Activated CD8-positive, alpha-beta T cell treated with anti-CD3 and anti-CD28 coated beads for 36 hours (primary cell): ENCODE measurements around the gene ZC3H14. TPM values are rescaled to one million over a fixed set of nuclear protein-coding genes. Genes with fewer than 3 reads are reported as not detected.

Source experiments
- ATAC-seq: fragments of 200-7000 bp; cut with Tn5 transposase; one replicate; pipeline ENCODE4 v1.10.0; 2021; ENCODE audit warnings: mild to moderate bottlenecking, moderate library complexity
- CTCF ChIA-PET: fragments of 350-600 bp; sonication (Branson Sonifier 250); formaldehyde crosslinking; loops from one replicate; lab custom pipeline; 2021; ENCODE audit warnings: antibody characterized with exemption; lab: Charles Lee
- POLR2A ChIA-PET: fragments of 350-600 bp; sonication (Branson Sonifier 250); formaldehyde crosslinking; loops from one replicate; lab custom pipeline; 2021; ENCODE audit warnings: antibody characterized with exemption; lab: Charles Lee
- DNase-seq: peaks from one replicate; pipeline ENCODE4 v3.0.0-alpha.2; 2020
- H3K27ac Mint-ChIP-seq: one replicate; pipeline ENCODE4 v1.8.0; 2021; ENCODE audit warnings: mild to moderate bottlenecking, mixed read lengths
- H3K27me3 Mint-ChIP-seq: one replicate; pipeline ENCODE4 v1.8.0; 2021; ENCODE audit warnings: mixed read lengths
- H3K36me3 Mint-ChIP-seq: one replicate; pipeline ENCODE4 v1.8.0; 2021; ENCODE audit warnings: low read depth, mixed read lengths
- H3K4me1 Mint-ChIP-seq: one replicate; pipeline ENCODE4 v1.8.0; 2021; ENCODE audit warnings: low read depth, mixed read lengths
- H3K4me3 Mint-ChIP-seq: one replicate; pipeline ENCODE4 v1.8.0; 2021; ENCODE audit warnings: mild to moderate bottlenecking, moderate library complexity, mixed read lengths
- H3K9me3 Mint-ChIP-seq: one replicate; pipeline ENCODE4 v1.8.0; 2021; ENCODE audit warnings: mixed read lengths
- CTCF ChIP-seq: fragments of 200-600 bp; IDR thresholded peaks from one replicate; pipeline ENCODE4 v1.8.0; 2022; ENCODE audit warnings: antibody characterized with exemption, mild to moderate bottlenecking
- intact Hi-C: fragments of 100-400 bp; cut with micrococcal nuclease; formaldehyde crosslinking; loops from one replicate; pipeline ENCODE4 v1.10.0; 2022
- total RNA-seq, 2 experiments: library from RNA; stranded (reverse); gene quantifications; one replicate each; pipeline ENCODE4 v1.2.3, GENCODE V29; 2021

The ZC3H14 gene
- total RNA-seq, 2 experiments from 2014 or later = 43.9 to 50.3 TPM

DNA sequence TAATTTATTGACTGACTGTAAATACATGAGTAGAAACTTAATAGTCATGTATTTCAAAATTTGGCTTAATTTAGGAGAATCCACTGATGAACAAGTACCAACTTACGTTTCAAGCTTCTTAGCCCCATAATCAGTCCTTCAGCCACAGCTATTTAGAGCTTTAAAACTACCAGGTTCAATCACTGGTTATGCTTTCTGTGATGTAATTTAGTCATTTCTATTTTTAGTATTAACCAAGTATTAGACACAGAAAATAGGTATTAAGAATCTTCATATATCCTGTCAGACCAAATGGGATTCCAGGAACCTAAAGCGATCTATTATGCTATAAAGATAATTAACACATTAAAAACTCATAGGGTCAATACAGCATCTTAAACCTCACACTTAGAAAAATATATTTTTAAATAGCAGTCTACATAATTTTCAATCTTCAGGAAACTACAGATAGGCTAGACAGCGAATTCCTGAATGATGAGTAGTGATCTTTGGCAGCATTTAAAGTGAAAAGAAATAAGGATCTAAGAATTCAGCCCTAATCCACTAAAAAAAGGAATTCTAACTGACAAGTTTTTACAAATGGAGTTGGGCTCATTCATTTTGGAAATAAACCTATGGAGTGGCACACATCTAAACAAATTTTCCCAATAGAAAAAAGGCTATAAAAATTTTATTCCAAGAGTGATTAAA is 51.5 kb downstream of the ZC3H14 start:
- H3K4me1 Mint-ChIP-seq = peaks cover 13% of the 10 kb centered on the region
- H3K9me3 Mint-ChIP-seq = no peaks in the 10 kb centered on the region
- ChIA-PET CTCF (no interaction called here), POLR2A (interaction anchor here (1.2 kb wide), 1 partner anchor 15 kb away, joined by 6 read pairs; no protein-coding TSS in a partner anchor)
- intact Hi-C loops = no loop called here
- peaks cover 27% of the 10 kb centered on the region for H3K36me3 Mint-ChIP-seq
- ATAC-seq (no peak), DNase-seq (no peak)
- H3K4me3 Mint-ChIP-seq = no peak overlapping the region
- H3K27me3 Mint-ChIP-seq = no peaks in the 10 kb centered on the region
- H3K27ac Mint-ChIP-seq = no peak overlapping the region
- no peak for TF ChIP-seq CTCF

- Mint-ChIP-seq H3K4me3 (no peak overlapping the region), H3K4me1 (peaks cover 13% of the 10 kb centered on the region), H3K36me3 (peaks cover 13% of the 10 kb centered on the region), H3K27ac (no peak overlapping the region), H3K9me3 (no peaks in the 10 kb centered on the region), H3K27me3 (no peaks in the 10 kb centered on the region)
- no peak for TF ChIP-seq CTCF
- CTCF ChIA-PET = no interaction called here
- intact Hi-C loops = no loop called here
- DNase-seq (no peak), ATAC-seq (no peak)
- POLR2A ChIA-PET = interaction anchor here (0.9 to 1.1 kb wide), 2 partner anchors 12 to 17 kb away, joined by 3 read pairs; no protein-coding TSS in a partner anchor
Observed at GRCh38 chr14:88616697-88617096, 53.9 kb downstream of the ZC3H14 start.

- no peak for DNase-seq
- intact Hi-C loops = no loop called here
- Mint-ChIP-seq H3K4me1 (peaks cover 10% of the 10 kb centered on the region), H3K27me3 (no peaks in the 10 kb centered on the region), H3K9me3 (no peaks in the 10 kb centered on the region), H3K4me3 (no peak overlapping the region), H3K27ac (no peak overlapping the region), H3K36me3 (peaks cover 10% of the 10 kb centered on the region)
- POLR2A ChIA-PET = no interaction called here
- CTCF ChIA-PET = no interaction called here
- no peak for TF ChIP-seq CTCF
- ATAC-seq = no peak
Observed at GRCh38 chr14:88617479-88617878, 54.6 kb downstream of the ZC3H14 start.

GRCh38 chr14:88618476-88618875 is 55.6 kb downstream of the ZC3H14 start:
- H3K4me1 Mint-ChIP-seq = peaks cover 5% of the 10 kb centered on the region
- POLR2A ChIA-PET = interaction anchor here (1.3 kb wide), 1 partner anchor 22 kb away, joined by 3 read pairs; no protein-coding TSS in a partner anchor

More at GRCh38 chr14:88618476-88618875, 55.6 kb downstream of the ZC3H14 start:
- Mint-ChIP-seq H3K4me3 (no peak overlapping the region), H3K36me3 (peaks cover 6% of the 10 kb centered on the region), H3K9me3 (no peaks in the 10 kb centered on the region), H3K27me3 (no peaks in the 10 kb centered on the region), H3K27ac (no peak overlapping the region)
- intact Hi-C loops = no loop called here
- no peak for TF ChIP-seq CTCF
- DNase-seq (no peak), ATAC-seq (no peak)
- CTCF ChIA-PET = interaction anchor here (1.4 kb wide), 1 partner anchor 13 kb away, joined by 3 read pairs; no protein-coding TSS in a partner anchor
